ENCODE data around the gene RRP9. TPM values are rescaled to one million over a fixed set of nuclear protein-coding genes. Genes with fewer than 3 reads are reported as not detected.
"Not testable (repeated sequence)": the region's sequence is repeated elsewhere in the genome, so short reads cannot be mapped to it uniquely, and the experiment has no call there.

Gene RRP9
- polyA plus RNA-seq, 4 donors: 17.6 to 22.6 (median 19.9) TPM

- DNase-seq (ENCODE audit: low read depth in 4 of 4, low spot score in 3 of 4): no peak
Measured at GRCh38 chr3:51942603-51943450, 1.1 kb upstream of the RRP9 start.

- DNase-seq (ENCODE audit: low read depth in 4 of 4, low spot score in 3 of 4): no peak
Measured at GRCh38 chr3:51941463-51941797, 274 bp downstream of the RRP9 start.

GRCh38 chr3:51940648-51941462 is 849 bp downstream of the RRP9 start:
- no peak for DNase-seq (ENCODE audit: low read depth in 4 of 4, low spot score in 3 of 4)

GRCh38 chr3:51938780-51939425 is 2.8 kb downstream of the RRP9 start:
- DNase-seq (ENCODE audit: low read depth in 4 of 4, low spot score in 3 of 4): no peak

- DNase-seq (ENCODE audit: low read depth in 4 of 4, low spot score in 3 of 4): no peak
Measured at GRCh38 chr3:51937611-51938450, 3.9 kb downstream of the RRP9 start.

GRCh38 chr3:51937014-51937413 is 4.7 kb downstream of the RRP9 start:
- DNase-seq (ENCODE audit: low read depth in 4 of 4, low spot score in 3 of 4): no peak

- DNase-seq (ENCODE audit: low read depth in 4 of 4, low spot score in 3 of 4): no peak
Measured at GRCh38 chr3:51935886-51936755, 5.6 kb downstream of the RRP9 start.

GRCh38 chr3:51934991-51935885 is 6.5 kb downstream of the RRP9 start:
- no peak for DNase-seq (ENCODE audit: low read depth in 4 of 4, low spot score in 3 of 4)

- no peak for DNase-seq (ENCODE audit: low read depth in 4 of 4, low spot score in 3 of 4)
Measured at GRCh38 chr3:51934139-51934850, 7.4 kb downstream of the RRP9 start.

- no peak for DNase-seq (ENCODE audit: low read depth in 4 of 4, low spot score in 3 of 4)
Measured at GRCh38 chr3:51933471-51934138, 8.1 kb downstream of the RRP9 start.

GRCh38 chr3:51932471-51933370 is 9.0 kb downstream of the RRP9 start:
- no peak for DNase-seq (ENCODE audit: low read depth in 4 of 4, low spot score in 3 of 4)

- DNase-seq (ENCODE audit: low read depth in 4 of 4, low spot score in 3 of 4): no peak
Measured at GRCh38 chr3:51931756-51932155, 9.9 kb downstream of the RRP9 start.

GRCh38 chr3:51930439-51930838 is 11.3 kb downstream of the RRP9 start:
- no peak for DNase-seq (ENCODE audit: low read depth in 4 of 4, low spot score in 3 of 4)

GRCh38 chr3:51929420-51930003 is 12.2 kb downstream of the RRP9 start:
- no peak for DNase-seq (ENCODE audit: low read depth in 4 of 4, low spot score in 3 of 4)

- not testable (repeated sequence) for DNase-seq (ENCODE audit: low read depth in 4 of 4, low spot score in 3 of 4)
Measured at GRCh38 chr3:51928981-51929380, 12.7 kb downstream of the RRP9 start.

- no peak for DNase-seq (ENCODE audit: low read depth in 4 of 4, low spot score in 3 of 4)
Measured at GRCh38 chr3:51928438-51928837, 13.3 kb downstream of the RRP9 start.
